G401 (cell line): Measurements from ENCODE around the gene OSBPL2. TPM values are rescaled to one million over a fixed set of nuclear protein-coding genes. Genes with fewer than 3 reads are reported as not detected.

ENCODE experiments used
- DNase-seq: peaks from one replicate; pipeline ENCODE4 v3.0.0-alpha.2; 2015; ENCODE audit warnings: low spot score
- in situ Hi-C: cut with HindIII; loops from 2 replicates; pipeline ENCODE4 v1.10.0; 2016; ENCODE audit warnings: low sequenced_read_pairs, mixed read lengths
- total RNA-seq: library from RNA; depleted of rRNA; stranded (reverse); fragments of >200 nt; shearing (Covaris generic); gene quantifications from 2 replicates; pipeline ENCODE4 v1.2.3, GENCODE V29; 2014

The OSBPL2 gene
- total RNA-seq, 1 experiment from 2014 or later: 19.6 TPM

DNA sequence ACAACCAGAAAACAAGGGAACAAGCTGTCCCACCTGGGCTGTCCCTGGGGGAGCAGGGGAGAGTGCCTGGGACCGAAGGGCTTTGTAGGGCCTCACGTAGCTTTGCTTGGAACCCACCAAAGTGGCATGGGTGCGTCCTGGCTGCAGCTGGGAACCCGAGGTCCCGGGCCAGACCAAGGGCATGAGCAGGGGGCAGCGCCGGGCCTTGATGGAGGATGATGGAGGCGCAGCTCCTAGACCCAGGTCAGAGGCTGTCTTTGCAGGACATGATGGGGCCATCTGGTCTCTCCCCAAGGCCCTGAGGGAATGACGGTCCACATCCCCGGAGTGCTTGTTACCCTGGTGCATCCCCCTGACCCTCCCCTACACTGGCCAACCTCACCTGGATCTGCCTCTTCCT lies 7.6 kb upstream of the OSBPL2 start:
- no peak for DNase-seq
- in situ Hi-C loops: no loop called here

DNA sequence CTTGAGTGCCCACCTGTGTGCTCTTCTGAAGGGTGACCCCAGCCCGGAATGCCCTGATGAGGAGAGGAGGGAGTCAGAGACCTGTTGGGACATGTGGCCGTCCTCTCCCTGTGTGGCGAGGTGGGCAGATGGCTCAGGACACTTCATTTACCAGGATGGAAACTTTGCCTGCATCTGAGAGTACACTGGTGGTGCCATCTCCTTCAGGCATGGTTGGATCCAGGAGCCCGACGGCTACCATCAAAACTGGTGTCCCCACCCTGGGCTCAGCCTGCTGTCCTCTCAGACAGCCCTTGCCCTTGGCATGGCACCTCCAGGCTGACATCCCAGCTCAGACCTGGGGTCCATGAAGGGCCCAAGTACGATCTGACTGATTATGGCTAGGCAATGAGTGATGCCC lies 7.0 kb upstream of the OSBPL2 start:
- in situ Hi-C loops: no loop called here
- no peak for DNase-seq

DNA sequence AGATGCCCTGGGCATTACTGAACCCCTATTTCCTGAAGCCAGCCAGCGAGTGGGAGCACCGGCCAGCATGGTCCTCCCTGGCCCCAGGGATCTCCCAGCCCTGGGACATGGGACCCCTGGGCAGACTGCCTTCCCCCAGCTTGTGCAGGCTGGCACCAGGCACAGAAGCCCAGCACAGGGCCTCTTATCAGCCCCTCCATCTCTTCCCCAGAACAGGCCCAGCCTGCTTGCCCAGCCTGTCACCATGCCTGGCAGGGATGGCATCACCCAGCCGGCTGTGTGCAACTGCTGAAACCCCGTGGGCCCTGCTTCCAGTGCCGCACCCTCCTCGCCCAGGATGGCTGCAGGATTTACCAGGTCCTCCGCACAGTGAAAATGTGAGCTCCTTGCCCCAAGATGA lies 6.1 kb upstream of the OSBPL2 start:
- DNase-seq: no peak
- in situ Hi-C loops: no loop called here

DNA sequence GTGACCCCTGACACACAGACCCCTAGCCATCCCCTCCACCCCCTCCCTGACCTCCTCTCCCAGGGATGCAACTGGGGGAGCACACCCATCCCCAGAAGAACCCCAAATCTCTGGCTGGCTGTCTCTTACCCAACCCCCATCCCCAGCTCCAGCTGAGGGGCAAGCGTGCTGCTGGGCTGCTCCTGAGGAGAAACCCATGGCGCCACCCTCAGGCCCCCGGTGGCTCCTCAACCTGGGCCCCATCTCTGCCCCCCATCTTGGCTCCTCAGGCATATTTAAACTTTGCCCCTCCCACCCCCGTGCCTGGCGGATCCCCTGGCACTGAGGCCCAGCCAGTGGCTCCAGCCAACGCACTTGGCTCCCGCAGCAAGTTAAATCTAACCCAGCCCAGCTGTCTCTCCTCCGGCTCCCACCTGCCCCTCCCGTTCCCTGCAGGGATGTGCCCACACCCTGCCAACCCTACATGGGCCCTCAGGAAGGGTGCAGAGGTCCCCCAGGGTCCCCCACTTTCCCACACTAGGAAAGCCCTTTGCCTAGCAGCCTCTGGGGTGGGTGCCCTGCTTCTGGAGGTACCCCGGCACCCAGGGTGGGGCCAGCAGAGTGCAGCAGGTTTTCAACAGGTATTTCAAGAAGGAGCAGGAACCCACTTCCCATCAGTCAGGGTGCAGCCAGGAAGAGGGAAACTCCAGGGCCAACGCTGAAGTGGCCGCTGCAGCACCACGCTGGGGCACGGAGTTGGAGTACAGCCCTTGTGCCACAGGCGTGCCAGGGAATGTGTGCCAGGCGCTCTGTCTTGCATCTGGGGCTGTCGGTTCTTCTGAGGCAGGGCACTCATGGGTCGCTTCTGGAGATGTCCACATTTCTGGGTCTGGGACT lies 5.3 kb upstream of the OSBPL2 start:
- no peak for DNase-seq
- in situ Hi-C loops: no loop called here

DNA sequence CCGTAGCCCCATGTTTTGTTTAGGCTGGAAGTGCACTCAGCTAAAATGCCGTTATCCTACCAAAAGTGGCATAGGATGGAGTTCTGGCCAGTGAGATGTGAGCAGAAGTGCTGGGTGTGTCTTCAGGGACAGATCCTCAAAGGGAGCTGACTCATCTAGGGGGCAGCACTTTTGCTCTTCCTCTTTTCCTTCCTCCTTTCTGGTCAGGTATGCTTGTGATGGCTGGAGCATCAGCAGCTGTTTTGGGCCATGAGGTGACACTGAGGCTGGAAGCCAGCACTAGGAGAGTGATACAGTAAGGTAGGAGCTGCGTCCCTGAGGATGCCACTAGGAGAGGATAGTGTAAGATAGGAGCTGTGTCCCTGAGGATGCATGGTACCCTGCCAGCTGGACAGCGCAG lies 4.6 kb upstream of the OSBPL2 start:
- no peak for DNase-seq
- in situ Hi-C loops: no loop called here

DNA sequence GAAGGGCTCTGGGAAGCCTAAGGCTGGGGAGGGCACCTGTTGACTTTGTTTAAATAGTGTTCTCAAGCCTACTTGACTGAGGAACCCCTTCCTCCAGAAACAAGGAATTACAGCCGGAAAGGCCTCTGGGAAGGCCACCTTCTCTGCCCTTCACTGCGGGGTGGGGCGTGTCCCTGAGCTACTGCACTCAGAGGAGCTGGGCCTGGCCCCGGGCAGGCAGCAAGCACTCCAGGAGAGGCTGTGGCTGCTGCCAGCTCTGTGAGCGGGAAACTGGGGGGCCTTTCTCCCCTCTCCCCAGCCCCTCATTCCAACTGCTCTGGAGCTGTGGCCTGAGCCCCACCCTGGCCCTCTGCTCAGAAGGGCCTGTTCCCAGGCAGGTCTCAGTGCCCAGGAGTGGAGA lies 4.0 kb upstream of the OSBPL2 start:
- in situ Hi-C loops: no loop called here
- DNase-seq: no peak

DNA sequence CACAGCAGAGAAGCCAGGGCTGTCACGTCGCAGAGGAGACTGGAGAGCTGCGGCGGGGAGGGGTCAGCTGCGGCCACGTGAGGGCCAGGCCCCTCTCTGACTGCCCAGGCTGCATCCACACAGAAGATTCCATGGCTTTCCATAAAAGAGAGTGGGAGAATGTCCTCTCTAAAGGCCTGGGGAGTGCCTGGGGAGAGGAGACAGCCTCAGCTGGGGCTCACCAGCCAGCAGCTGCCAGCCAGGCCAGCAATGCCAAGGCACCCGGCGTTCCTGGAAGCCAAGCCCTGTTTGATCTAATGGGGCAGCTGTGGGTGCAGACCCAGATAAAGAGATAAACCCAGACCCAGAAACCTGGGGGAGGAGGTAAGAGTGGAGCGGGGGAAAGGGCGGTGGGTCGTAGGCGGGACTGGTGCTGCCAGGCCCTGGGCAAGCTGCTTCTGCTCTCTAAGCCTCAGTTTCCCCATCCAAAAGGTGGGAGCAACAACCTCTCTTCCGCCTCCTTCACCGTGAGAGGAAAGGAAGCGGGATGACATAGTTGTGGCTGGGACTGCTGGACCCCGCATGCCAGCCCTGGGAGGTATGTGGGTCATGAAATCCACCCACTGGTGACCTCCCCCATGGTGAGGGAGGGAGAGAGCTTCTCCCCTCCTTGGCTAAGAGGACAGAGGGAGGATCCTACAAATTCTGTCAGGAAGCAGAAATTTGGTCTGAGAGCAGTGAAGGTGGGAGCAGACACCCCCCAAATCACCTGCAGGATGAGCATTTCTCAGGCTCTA lies 3.1 kb upstream of the OSBPL2 start:
- in situ Hi-C loops: no loop called here
- DNase-seq: no peak

DNA sequence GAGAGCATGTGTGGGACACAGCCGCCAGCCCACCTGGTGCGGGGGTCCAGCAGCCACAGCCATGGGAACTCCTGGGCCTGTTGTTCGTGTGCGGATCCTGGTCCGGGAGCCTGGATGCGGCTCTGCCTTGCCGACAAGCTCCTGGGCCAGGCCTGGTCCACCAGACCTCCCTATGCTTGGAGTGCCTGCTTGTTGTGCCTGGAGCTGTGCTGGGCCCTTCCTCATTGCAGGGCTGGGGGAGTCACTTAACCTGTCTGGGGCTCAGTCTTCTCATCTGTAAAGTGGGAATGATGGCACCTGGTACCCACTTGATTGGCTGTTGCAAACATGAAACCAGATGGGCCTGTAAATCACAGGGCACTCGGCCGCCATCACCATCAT lies 2.6 kb upstream of the OSBPL2 start:
- no peak for DNase-seq
- in situ Hi-C loops: no loop called here

DNA sequence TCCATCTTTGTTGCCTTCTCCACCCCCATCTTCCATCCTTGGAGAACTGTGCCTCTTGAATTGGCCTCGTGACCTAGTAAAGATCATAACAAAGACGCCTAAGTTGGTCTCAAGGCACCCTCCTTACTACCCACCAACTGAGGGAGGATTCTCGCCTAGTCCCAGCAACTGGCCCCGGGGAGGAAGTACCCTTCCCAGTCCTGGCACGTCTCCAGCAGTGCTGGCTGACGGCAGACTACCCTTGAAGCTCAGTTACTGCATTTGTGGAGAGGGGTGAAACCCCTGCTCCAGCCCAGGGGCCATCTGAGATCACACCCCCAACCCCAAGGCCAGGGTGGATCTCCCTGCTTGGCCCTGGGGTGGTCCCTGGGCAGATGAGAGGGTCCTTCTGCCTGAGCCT lies 2.1 kb upstream of the OSBPL2 start:
- in situ Hi-C loops: no loop called here
- DNase-seq: no peak

DNA sequence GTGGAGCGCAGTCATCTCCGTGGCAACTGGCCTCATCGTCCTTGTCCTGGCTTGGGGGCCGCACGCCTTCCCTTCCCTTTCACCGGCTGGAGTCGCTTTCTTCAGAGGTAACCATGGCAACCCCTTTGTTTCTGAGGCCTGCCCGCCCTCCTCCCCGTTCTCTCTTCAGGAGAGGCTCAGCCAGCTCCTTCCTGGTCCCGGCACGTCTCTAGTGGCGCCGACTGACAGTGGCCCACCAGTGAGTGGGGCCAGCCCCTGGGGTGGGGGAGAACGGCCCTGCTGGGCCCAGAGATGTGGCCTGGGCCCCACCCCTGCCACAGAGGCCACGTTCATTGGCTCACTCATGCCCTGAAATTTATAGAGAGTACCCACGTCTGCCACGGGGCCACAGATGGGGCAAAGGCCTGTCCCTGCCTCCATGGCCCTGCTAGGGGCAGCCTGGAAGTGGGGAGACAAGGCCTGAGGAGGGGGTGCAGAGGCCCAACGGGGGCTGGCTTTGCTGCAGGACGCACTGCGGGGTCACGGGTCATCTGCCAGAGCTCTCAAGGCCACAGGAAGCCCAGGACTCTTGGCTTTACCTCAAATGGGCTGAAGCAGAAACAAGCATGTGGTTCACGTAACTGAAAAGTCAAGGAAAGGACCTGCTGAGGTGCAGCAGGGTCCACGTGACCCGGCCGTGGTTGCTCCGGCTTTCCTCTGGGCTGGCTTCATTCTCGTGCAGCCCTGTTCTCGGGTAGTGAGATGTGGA lies 1.4 kb upstream of the OSBPL2 start:
- in situ Hi-C loops: no loop called here
- DNase-seq: no peak

DNA sequence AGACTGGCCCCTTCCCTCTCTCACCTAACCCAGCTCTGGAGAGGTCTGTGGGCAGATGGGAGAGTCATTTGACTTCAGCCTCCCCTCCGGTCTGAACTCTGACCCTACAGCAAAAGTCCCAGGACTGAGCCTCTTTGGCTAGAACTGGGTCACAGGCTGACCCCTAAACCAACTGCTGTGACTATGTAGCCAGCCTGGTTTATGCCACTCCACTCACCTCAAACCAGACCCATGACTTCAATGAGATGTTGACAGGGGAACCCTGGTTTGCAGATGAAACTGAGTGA lies 864 bp upstream of the OSBPL2 start:
- in situ Hi-C loops: no loop called here

DNA sequence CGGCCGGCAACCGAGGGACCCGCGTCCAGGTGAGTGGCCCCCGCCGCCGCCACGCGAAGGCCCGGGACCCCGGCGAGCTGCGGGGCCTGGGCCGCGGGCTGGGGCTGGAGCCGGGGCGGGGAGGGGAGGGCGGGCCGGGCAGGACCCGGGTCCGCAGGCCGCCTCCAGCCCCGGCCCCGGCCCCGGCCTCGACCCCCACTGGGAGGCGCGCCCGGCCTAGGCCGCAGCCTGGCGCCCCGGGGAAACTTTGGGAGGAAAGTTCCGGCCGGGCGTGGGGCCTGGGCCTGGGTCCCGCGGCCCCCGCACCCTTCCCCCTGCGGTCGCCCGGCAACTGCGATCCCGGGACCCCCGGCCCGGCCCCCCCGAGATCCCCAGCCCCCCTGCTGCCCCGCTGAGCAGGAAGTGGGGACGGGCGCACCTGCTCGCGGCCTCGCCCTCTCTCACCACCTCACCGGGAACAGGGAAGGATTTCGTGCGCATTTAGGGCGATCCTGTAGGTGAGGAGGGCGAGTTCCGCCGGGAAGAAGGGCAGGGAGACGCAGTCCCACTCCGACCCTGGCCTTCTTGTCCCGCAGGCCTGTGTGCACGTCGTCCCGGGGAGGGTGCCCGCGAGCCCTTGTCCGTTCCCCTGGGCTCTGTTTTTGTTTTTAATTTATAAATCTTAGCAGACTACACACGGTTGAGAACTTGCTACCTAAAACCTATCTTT lies 402 bp downstream of the OSBPL2 start:
- no peak for DNase-seq
- in situ Hi-C loops: no loop called here

More for the DNA sequence above, 864 bp upstream of the OSBPL2 start:
- no peak for DNase-seq

DNA sequence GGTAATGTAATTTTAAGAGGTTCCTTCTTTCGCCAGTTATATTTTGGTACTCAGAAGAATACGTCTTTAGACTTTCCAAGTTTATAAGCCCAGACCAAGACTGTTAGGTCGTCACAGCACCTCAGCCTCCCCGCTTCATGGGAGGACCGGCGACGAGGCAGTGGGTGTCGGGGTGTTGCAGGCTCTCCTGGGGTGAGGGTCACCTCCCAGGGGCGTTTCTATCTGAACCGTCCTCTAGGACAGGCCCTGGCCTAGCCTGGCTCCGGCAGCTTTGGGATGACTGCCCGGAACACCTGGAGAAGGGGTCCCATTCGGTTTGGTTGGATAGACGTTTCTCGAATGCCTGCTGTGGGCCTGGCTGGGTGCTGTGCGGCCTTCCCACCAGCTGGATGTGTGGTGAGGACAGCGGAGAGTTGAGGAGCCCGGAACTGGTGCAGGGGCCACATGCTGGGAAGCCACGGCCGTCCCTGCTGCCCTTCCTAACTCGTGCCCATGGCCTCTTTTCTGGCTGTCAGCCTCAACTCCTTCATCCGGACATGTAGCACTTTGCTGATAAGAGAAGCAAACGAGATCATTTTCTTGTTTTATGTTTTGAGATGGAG lies 1.1 kb downstream of the OSBPL2 start:
- in situ Hi-C loops: no loop called here
- DNase-seq: no peak

DNA sequence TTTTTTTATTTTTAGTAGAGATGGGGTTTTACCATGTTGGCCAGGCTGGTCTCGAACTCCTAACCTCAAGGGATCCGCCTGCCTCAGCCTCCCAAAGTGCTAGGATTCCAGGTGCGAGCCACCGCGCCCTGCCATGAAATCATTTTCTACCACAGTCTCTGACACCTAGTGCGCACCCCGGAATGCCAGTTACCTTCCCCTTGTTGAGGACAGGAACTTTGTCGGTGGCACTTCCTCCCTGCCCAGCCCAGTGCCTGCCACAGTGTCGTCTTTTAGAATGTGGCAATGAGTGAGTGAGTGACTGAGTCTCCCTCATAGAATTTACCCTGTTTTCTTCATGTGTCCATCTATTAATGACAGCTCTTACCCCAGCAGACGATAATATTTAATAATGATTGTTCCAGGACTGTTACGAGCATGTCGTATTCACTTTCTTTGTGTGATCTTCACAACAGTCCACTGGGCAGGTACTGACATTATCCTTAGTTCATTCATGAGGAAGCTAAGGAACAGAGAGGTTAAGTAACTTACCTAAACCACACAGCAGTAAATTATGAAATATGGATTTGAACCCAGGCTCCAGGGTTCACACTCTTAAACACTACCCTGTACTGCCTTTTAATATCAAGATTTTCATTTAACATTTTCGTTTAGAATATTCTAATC lies 1.8 kb downstream of the OSBPL2 start:
- in situ Hi-C loops: no loop called here
- DNase-seq: no peak

DNA sequence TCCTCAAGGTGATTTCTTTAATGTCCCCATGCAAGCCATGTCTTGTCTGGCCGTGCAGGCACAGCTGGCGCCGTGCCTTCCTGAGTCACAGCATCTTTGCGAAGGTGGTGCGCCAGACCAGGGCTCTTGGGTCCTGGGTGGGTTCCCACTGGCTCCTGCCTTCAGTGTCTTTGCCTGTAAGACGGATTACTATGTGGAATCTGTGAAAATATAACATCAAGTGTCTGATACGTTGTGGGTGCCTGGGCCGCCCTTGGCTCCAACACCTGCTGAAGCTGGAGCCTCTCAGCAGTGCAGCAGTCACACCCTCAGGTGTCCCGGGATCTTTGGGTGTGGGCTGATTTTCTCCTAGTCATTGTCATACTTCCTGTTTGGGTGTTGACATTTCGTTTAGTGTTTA lies 3.2 kb downstream of the OSBPL2 start:
- DNase-seq: no peak
- in situ Hi-C loops: no loop called here

DNA sequence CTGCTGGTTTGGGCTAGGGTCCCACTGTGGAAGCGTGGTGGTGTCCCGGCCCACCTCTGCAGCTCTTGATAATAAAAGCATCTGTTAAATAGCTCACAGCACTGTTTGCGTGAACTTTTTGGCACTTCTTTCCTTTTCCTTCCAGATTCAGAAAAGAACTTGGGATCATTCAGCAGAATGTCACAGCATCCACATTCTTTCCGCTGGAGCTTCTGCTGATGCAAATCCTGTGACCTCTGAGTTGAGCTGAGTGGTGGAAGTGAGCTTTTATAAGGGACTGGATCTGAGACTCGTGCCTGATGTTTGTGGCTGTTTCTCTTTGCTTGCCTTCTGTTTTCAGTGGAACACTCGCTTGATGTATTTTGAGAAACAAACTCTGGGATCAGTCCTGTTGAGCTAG lies 3.9 kb downstream of the OSBPL2 start:
- in situ Hi-C loops: no loop called here
- DNase-seq: no peak

DNA sequence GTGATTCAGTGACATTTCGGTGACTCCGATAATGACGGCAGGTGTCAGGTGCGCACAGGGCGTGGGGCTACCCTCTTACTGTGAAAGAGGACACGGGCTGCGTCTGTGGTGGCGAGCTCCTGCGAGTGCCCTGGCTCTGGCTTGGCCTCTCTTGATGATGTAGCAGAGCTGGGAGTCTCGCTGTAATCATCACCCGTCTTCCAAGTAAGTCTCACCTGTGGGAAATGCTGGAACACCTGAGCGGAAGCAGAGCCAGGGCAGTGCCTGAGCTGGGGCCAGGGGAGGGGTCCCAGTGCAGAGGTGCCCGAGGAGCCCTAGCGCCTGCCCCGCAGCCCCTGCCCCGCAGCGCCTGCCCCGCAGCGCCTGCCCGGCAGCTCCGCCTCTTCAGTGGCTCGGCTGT lies 4.8 kb downstream of the OSBPL2 start:
- in situ Hi-C loops: no loop called here
- no peak for DNase-seq

DNA sequence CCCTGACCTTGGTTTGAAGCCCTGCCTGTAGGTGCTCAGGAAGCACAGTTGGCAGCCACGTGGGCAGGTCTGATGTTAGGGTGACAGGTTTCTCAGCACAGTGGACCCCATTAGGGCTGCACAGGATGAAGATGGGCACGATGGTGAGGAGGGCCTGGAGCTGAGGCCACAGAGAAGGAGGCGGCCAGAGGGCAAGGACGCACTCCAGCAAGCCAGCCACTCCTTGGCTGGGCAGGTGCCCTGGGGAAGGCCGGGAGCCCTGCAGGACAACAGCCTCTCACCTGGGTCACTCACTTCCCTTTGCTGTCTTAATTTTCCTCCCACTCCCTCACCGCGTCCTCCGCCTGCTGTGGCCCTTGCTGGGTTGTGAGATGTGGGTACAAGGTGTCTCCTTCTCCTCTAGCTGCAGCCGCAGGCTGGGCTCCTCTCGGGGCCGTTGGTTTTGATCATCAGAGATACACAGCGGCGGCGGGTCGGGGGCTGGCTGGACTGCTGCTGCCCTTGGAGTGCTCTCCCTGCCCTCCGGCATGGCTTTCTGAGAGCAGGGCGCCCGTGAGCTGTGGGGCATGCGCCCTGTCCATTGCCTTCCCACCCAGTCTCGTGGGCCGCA lies 5.7 kb downstream of the OSBPL2 start:
- in situ Hi-C loops: no loop called here
- DNase-seq: no peak
